ENCODE measurements around the gene EFHC1. TPM values are rescaled to one million over a fixed set of nuclear protein-coding genes. Genes with fewer than 3 reads are reported as not detected.

EFHC1 gene
- total and polyA plus RNA-seq, 2 experiments from 2014 or later = 17.4 to 18.3 TPM

DNA sequence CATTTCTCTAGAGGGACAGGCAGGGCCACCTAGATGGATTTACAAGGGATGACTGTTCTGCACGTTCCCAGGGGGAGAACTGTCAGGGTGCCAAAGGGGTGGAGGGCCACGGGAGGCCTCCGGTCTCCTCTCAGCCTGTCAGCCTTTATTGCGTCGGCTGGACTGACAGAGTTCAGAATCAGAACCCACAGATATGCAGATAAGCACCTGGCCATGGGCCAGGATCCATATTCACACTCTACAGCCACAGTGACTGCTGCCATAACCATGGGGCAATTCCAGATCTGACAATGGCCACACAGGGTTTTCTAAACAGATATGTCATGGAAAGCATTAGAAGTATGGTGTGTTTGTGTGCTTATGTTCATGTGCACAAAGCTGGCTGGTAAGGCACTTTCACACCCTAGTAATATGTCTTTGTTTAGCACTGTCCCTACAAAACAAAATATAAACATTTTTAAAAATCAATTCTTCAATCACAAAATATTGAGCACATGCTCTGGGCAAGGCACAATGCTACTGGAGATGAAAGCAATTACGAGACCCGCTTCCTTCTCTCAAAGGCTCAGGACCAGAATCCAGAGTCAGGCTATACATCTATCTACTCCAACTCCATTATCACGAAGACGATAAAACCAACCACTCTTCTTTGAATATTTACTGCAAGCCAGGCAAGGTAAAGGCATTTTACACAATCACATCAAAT lies 127.7 kb downstream of the EFHC1 start:
- Histone ChIP-seq H3K36me3 (replicated peaks; ENCODE audit: insufficient read depth, low read depth) (no peaks in the 10 kb centered on the region), H3K9me2 (replicated peaks; ENCODE audit: insufficient read depth) (no peaks in the 10 kb centered on the region), H3K27me3 (no peaks in the 10 kb centered on the region), H3K27ac (peak overlapping the region; percentile 36), H3K9me3 (ENCODE audit: low read depth) (no peaks in the 10 kb centered on the region), H3K4me1 (ENCODE audit: insufficient read depth) (peaks cover 78% of the 10 kb centered on the region), H3K4me2 (peak overlapping the region; percentile 3), H4K20me1 (ENCODE audit: insufficient read depth, poor library complexity, severe bottlenecking) (peaks cover 14% of the 10 kb centered on the region), H2AFZ (no peak overlapping the region), H3K4me3 (no peak overlapping the region), H3K79me2 (peaks cover 94% of the 10 kb centered on the region)
- 55% methylated on average over 9 of the region's 9 CpGs for WGBS (ENCODE audit: low lambda C conversion rate, missing lambda C conversion rate)
- DNase-seq (ENCODE audit: low spot score) = peak; percentile 52
- TF ChIP-seq, protein P1, sequence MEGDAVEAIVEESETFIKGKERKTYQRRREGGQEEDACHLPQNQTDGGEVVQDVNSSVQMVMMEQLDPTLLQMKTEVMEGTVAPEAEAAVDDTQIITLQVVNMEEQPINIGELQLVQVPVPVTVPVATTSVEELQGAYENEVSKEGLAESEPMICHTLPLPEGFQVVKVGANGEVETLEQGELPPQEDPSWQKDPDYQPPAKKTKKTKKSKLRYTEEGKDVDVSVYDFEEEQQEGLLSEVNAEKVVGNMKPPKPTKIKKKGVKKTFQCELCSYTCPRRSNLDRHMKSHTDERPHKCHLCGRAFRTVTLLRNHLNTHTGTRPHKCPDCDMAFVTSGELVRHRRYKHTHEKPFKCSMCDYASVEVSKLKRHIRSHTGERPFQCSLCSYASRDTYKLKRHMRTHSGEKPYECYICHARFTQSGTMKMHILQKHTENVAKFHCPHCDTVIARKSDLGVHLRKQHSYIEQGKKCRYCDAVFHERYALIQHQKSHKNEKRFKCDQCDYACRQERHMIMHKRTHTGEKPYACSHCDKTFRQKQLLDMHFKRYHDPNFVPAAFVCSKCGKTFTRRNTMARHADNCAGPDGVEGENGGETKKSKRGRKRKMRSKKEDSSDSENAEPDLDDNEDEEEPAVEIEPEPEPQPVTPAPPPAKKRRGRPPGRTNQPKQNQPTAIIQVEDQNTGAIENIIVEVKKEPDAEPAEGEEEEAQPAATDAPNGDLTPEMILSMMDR (IDR thresholded peaks at IDR 0.05; ENCODE audit: poor library complexity) = no peak
- no peak for TF ChIP-seq EZH2phosphoT487 (IDR thresholded peaks at IDR 0.05; ENCODE audit: low read depth, severe bottlenecking, unreplicated experiment)
- TF ChIP-seq EZH2 (IDR thresholded peaks at IDR 0.05; ENCODE audit: borderline replicate concordance) = no peak

DNA sequence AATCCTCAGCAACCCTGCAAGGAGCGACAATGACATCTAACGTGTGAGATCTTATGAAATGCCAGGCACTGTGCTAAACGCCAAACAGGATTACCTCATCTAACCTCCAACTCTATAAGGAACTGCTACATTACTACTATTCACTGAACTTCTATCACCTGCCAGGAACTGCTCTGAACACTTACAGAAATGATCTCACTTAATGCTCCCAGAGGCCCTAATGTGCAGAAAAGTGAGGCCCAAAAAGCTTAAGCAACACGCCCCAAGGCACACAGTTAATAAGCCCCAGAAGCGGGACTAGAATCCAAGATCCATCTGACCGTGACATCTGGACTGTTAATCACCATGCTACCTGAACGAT lies 128.2 kb downstream of the EFHC1 start:
- 87% methylated on average over 7 of the region's 7 CpGs for WGBS (ENCODE audit: low lambda C conversion rate, missing lambda C conversion rate)
- peak overlapping the region; percentile 36 for H3K27ac ChIP-seq
- H3K4me2 ChIP-seq = no peak overlapping the region
- TF ChIP-seq, protein P1 (IDR thresholded peaks at IDR 0.05; ENCODE audit: poor library complexity) = no peak
- TF ChIP-seq EZH2 (IDR thresholded peaks at IDR 0.05; ENCODE audit: borderline replicate concordance) (no peak), EZH2phosphoT487 (IDR thresholded peaks at IDR 0.05; ENCODE audit: low read depth, severe bottlenecking, unreplicated experiment) (no peak)
- H3K4me1 ChIP-seq (ENCODE audit: insufficient read depth) = peaks cover 72% of the 10 kb centered on the region
- DNase-seq (ENCODE audit: low spot score) = no peak
- H3K9me2 ChIP-seq (replicated peaks; ENCODE audit: insufficient read depth) = no peaks in the 10 kb centered on the region
- no peak overlapping the region for H3K4me3 ChIP-seq
- no peaks in the 10 kb centered on the region for H3K36me3 ChIP-seq (replicated peaks; ENCODE audit: insufficient read depth, low read depth)
- H3K79me2 ChIP-seq = peaks cover 94% of the 10 kb centered on the region
- peaks cover 18% of the 10 kb centered on the region for H4K20me1 ChIP-seq (ENCODE audit: insufficient read depth, poor library complexity, severe bottlenecking)
- H3K27me3 ChIP-seq = no peaks in the 10 kb centered on the region
- H2AFZ ChIP-seq = no peak overlapping the region
- no peaks in the 10 kb centered on the region for H3K9me3 ChIP-seq (ENCODE audit: low read depth)

DNA sequence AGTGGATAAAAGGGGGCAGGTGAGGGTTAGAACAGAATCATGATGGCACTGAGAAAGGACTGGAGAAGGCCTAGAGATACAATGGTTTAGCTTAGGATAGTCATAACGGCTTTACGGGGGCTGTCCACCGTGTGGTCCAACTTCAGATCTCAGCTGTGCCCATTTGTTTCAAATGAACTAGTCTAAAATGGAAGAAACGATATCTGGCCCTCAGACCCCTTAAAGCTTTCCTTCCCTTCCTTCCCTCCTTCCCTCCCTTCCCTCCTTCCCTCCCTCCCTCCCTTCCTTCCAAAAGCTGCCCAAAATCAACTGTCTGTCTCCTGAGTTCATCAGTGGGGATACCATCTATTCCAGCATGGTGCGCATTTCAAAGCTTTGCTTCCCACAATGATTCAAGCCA lies 128.9 kb downstream of the EFHC1 start:
- Histone ChIP-seq H3K36me3 (replicated peaks; ENCODE audit: insufficient read depth, low read depth) (no peaks in the 10 kb centered on the region), H2AFZ (no peak overlapping the region), H3K79me2 (peaks cover 94% of the 10 kb centered on the region), H3K4me3 (no peak overlapping the region), H3K9me3 (ENCODE audit: low read depth) (no peaks in the 10 kb centered on the region), H4K20me1 (ENCODE audit: insufficient read depth, poor library complexity, severe bottlenecking) (peaks cover 18% of the 10 kb centered on the region), H3K4me1 (ENCODE audit: insufficient read depth) (peaks cover 66% of the 10 kb centered on the region), H3K27me3 (no peaks in the 10 kb centered on the region), H3K27ac (no peak overlapping the region), H3K4me2 (no peak overlapping the region), H3K9me2 (replicated peaks; ENCODE audit: insufficient read depth) (no peaks in the 10 kb centered on the region)
- DNase-seq (ENCODE audit: low spot score) = no peak
- 92% methylated on average over 5 of the region's 5 CpGs for WGBS (ENCODE audit: low lambda C conversion rate, missing lambda C conversion rate)
- TF ChIP-seq EZH2 (IDR thresholded peaks at IDR 0.05; ENCODE audit: borderline replicate concordance) (no peak), EZH2phosphoT487 (IDR thresholded peaks at IDR 0.05; ENCODE audit: low read depth, severe bottlenecking, unreplicated experiment) (no peak)
- TF ChIP-seq, protein P1 (IDR thresholded peaks at IDR 0.05; ENCODE audit: poor library complexity) = no peak
